Amygdala (tissue), 56 donors: ENCODE results near the gene PTPRD.
"Not testable (repeated sequence)": the region's sequence is repeated elsewhere in the genome, so short reads cannot be mapped to it uniquely, and the experiment has no call there.

Experiments used
- DNase-seq, 56 donors: peaks; one replicate each; lab custom pipeline; 2025; lab: John Stamatoyannopoulos, UW

The PTPRD gene

DNA sequence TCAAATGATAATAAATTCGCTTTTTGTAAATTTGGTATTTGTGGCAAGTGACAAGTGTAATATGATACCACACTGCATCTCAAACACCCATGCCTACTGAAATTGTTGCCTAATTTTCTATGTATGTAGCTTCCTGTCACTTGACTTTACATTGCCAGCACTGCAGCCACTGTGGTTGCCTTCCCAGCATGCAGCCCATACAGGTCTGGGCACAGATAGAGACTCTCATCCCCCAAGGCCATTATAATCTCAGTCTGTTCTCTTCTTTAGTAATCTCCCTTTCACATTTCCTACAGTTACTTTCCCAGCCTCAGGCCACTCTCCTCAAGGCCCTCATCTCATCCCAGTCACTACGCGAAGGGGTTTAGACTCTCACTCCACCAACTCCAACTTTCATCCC lies 1200.6 kb downstream of the PTPRD start:
- no peak for DNase-seq

- DNase-seq, result no peak
These were observed 1202.1 kb downstream of the PTPRD start for GRCh38 chr9:9410736-9411135.

GRCh38 chr9:9399982-9400381 lies 1212.8 kb downstream of the PTPRD start:
- DNase-seq, result no peak

GRCh38 chr9:9396518-9396917 lies 1216.3 kb downstream of the PTPRD start:
- peak in 1 of 56 donors; percentile 1 for DNase-seq

- no peak for DNase-seq
These were observed 1217.3 kb downstream of the PTPRD start for GRCh38 chr9:9395539-9395938.

GRCh38 chr9:9392755-9393154 lies 1220.0 kb downstream of the PTPRD start:
- DNase-seq, result no peak

DNA sequence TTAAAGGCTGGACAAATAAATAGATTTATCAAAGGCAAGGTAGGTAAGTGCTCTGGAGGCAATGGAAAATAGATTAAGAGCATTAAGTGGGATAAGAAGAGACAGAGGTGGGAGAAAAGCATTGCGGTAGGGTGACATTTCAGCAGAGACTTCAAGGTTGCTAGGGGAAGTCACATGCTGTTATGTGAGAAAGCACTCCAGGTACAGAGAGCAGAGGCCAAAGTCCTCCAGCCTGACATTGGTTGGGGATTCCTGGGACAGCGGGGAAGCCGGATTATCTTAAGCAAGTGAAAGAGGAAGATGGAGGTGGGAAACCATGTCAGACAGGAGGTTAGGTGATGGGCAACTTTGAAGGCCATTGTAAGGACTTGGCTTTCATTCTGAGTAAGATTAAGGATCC lies 1222.9 kb downstream of the PTPRD start:
- DNase-seq, result no peak

- DNase-seq, result no peak
These were observed 1225.2 kb downstream of the PTPRD start for GRCh38 chr9:9387511-9388115.

GRCh38 chr9:9362332-9362731 lies 1250.5 kb downstream of the PTPRD start:
- no peak for DNase-seq

- DNase-seq, result peak in 4 of 56 donors; percentile 2 to 33 (median 8)
These were observed 1259.8 kb downstream of the PTPRD start for GRCh38 chr9:9352877-9353481.

DNA sequence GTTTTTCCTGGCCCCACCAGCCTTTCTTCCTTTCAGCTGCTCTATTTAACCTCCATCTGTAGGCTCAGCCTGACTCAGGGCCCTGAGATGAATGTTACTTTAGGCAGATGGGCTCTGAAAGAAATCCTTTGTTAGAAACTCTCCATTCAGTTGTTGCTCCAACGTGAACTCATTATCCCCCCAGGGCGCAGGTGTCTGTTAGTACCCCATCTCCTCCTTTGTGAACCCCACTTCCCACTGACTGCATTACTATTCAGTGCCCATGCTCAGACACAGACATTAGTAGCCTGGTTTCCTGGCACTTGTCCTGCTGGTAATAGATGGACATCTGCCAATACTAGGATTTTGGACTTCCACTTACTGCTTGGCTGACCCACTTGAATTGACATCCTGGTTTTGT lies 1271.6 kb downstream of the PTPRD start:
- DNase-seq, result peak in 21 of 56 donors; percentile 0 to 63 (median 8)

DNA sequence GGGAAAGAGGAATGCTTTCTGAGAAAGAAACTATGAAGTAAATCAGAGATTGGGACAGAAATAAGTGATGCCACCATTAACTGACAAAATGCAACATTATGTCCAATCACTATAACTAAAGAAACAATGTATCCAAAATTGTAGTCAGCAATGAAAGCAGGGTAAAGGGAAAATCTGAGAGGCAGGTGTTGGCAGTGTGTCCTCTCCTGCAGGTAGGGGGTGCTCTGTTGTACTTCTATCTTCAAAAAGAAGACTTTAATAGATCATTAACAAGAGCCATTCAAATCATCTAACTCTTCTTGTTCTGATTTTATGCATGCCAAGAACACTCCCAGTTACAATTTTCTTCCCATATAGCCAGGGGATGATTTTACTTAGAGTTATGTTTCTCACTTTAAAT lies 1275.7 kb downstream of the PTPRD start:
- DNase-seq, result no peak

DNA sequence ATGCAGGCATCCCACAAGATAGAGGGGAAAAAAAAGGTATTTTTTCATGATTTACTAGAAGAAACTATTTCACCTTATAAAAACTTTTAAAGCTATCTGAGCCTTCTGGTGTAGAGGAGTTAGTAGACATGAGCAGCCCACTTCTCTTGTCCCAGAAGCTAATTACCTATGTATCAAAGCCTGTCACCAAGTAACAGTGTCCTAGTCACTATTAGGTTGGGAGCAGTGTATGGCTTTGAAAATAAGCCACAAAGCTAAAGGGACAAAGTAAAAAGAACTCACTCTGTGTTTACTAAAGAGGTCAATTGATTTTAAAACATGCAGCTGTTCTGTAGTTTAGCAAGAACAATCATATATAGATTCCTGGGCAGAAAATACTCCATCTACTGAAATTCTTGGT lies 1286.1 kb downstream of the PTPRD start:
- no peak for DNase-seq

DNA sequence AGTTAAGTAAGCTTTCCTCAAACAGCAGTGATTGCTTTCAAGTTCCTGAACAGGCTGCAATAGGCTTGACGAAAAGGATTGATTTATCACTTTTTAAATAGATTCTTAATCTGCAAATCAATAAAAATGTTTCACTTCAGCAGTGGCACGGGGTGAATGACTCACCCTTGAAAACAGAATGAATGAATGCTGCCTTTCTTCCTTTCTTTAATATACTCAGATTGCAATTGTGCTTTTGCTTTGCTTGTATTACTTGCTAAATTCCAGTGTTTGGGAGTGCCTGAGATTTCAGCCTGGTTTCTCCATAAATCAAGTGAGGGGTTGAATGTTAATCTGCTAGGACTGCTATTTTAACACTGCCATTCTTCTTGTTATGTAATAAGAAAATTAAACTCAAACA lies 1293.8 kb downstream of the PTPRD start:
- DNase-seq, result peak in 1 of 56 donors; percentile 32

- DNase-seq, result not testable (repeated sequence)
These were observed 1302.1 kb downstream of the PTPRD start for GRCh38 chr9:9310743-9311142.

- DNase-seq, result no peak
These were observed 1307.2 kb downstream of the PTPRD start for GRCh38 chr9:9305600-9305999.

GRCh38 chr9:9299134-9299533 lies 1313.7 kb downstream of the PTPRD start:
- peak in 1 of 56 donors; percentile 0 for DNase-seq

DNA sequence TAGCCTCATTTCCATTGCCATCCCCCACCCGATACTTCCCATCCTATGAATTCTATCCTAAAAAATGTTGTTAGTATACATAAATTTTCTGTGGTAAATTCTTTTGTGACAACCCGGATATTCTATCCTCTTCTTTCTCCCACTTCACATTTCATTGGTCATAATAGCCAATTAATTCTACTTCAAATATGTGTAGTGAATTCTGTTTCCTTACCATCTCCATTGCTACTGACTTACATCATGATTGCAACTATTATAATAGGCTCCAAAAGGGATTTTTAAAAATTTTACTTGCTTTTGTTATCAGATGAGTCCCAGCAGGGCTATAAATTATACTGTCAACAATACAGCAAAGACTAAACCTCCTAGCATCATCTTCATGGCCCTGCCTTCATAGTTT lies 1326.8 kb downstream of the PTPRD start:
- no peak for DNase-seq

DNA sequence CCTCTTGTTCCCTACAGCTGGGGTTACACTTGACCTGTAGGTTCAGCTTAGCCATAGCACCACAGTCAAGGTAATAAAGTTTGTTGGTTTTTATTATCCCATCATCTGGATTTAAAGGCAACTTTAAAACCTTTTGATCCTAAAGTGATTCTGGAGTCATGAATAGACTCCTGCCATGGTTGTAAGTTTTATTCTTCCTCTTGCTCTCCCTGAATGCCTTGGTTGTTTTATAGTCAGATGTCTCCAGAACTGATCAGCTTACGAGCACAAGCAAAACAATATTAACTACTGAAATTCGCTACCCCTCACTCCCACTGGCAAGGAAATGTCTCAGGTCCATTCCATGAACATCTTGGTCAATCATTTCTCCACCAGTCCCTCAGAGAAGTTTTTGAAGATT lies 1328.6 kb downstream of the PTPRD start:
- no peak for DNase-seq

- no peak for DNase-seq
These were observed 1329.4 kb downstream of the PTPRD start for GRCh38 chr9:9283159-9283986.

GRCh38 chr9:9275601-9276000 lies 1337.2 kb downstream of the PTPRD start:
- DNase-seq, result peak in 2 of 56 donors; percentile 5 to 10
